ENCODE results near the gene AKR1C3. TPM values are rescaled to one million over a fixed set of nuclear protein-coding genes. Genes with fewer than 3 reads are reported as not detected.
"Not testable (repeated sequence)": the region's sequence is repeated elsewhere in the genome, so short reads cannot be mapped to it uniquely, and the experiment has no call there.

The AKR1C3 gene
- 3.0 and 7.7 TPM in 2 replicates for total RNA-seq
- polyA plus RNA-seq: 6.8 and 8.6 TPM in 2 replicates

DNA sequence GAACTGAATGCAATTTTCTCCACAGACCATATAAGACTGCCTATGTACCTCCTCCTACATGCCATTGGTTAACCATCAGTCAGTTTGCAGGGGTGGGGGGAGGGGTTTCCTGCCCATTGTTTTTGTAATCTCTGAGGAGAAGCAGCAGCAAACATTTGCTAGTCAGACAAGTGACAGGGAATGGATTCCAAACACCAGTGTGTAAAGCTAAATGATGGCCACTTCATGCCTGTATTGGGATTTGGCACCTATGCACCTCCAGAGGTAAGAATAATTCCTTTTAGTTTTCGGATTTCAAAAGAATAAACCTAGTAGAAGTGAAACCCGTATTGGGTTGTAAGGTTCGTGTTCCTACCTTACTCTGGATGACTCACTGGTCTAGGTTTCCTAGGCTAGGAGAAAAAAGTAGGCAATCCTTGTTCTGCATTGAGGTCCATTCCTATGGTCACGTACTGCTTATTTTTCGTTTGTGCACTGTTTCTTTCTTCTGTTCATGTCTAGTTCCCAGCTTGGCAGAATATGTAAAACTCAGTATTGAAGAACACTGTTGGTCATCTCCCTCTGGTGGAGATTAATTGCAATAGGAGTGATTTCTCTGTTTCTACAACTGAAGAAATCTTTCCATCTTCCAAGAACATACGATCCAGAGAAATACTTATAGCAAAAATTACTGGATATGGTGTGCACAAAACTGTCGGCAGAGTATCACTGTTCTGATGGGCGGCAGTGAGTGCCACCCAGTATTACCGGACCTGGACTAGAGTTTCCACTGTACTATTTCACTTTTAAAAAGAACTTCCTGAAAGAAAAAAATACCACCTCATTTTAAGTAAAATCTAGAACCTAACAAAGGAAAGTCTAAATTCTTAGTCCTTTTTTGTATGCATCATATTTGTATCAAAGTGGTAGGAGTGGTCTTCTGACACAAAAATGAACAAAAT, at the start of gene AKR1C3:
AKR1C3 (plus strand) TSS at position 150 of the 941 bp plus-strand sequence; CDS start at position 181, 31 bp downstream.
- Histone ChIP-seq H3K4me1 (ENCODE audit: low read depth) (no peaks in the 10 kb centered on the region), H3K4me3 (no peak within 1 kb of the TSS), H3K27ac (no peak within 1 kb of the TSS), H3K9me3 (ENCODE audit: low read depth) (no peaks in the 10 kb centered on the region), H3K27me3 (no peaks in the 10 kb centered on the region), H3K36me3 (no peaks in the 10 kb centered on the region)
- DNase-seq (ENCODE audit: low read depth in 1 of 2, low spot score in 1 of 2): peak; percentile 53 to 88
- peak; percentile 66 for TF ChIP-seq CTCF (IDR thresholded peaks at IDR 0.05; ENCODE audit: low read depth, low read length)

- H3K4me1 ChIP-seq (ENCODE audit: low read depth): no peaks in the 10 kb centered on the region
- H3K36me3 ChIP-seq: no peaks in the 10 kb centered on the region
- H3K27ac ChIP-seq: no peak overlapping the region
- no peaks in the 10 kb centered on the region for H3K9me3 ChIP-seq (ENCODE audit: low read depth)
- H3K4me3 ChIP-seq: no peak overlapping the region
- no peaks in the 10 kb centered on the region for H3K27me3 ChIP-seq
- DNase-seq (ENCODE audit: low read depth in 1 of 2, low spot score in 1 of 2): no peak
- TF ChIP-seq CTCF (IDR thresholded peaks at IDR 0.05; ENCODE audit: low read depth, low read length): no peak
These were observed 49.1 kb upstream of the AKR1C3 start for GRCh38 chr10:5045095-5045494.

DNA sequence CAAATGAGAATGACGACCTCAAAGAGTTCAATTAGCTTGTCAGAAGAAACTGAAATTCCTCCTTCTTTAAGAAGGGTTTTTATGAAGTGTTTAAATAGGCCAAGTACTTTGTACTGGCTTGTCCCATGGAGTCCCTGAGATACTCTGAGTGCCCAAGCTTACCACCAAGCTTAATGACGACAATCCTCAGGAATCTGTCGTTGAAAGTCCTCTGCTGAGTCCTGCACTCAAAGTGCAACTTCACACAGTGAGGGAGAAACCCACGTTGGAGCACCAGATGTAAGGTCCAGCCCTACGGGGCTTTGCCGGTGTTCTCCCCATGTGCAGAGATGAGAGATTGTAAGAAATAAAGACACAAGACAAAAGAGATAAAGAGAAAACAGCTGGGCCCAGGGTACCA, 47.8 kb upstream of the AKR1C3 start:
- Histone ChIP-seq H3K36me3 (no peaks in the 10 kb centered on the region), H3K4me3 (no peak overlapping the region), H3K9me3 (ENCODE audit: low read depth) (no peaks in the 10 kb centered on the region), H3K27ac (no peak overlapping the region), H3K27me3 (no peaks in the 10 kb centered on the region), H3K4me1 (ENCODE audit: low read depth) (no peaks in the 10 kb centered on the region)
- DNase-seq (ENCODE audit: low read depth in 1 of 2, low spot score in 1 of 2): no peak
- TF ChIP-seq CTCF (IDR thresholded peaks at IDR 0.05; ENCODE audit: low read depth, low read length): no peak

DNA sequence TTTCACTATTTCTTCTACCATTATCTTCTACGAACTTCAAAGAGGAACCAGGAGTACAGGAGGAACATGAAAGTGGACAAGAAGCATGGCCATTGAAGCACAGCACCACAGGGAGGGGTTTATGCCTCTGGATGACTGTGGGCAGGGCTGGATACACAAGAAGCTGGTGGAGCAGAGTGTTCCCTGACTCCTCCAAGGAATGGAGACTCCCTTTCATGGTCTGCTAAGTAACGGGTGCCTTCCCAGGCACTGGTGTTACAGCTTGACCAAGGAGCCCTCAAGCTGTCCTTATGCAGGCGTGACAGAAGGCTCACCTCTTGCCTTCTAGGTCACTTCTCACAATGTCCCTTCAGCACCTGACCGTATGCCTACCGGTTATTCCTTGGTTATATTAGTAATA, 47.2 kb upstream of the AKR1C3 start:
- not testable (repeated sequence) for DNase-seq (ENCODE audit: low read depth in 1 of 2, low spot score in 1 of 2); H3K4me1 ChIP-seq (ENCODE audit: low read depth); H3K27me3 ChIP-seq; H3K4me3 ChIP-seq; H3K9me3 ChIP-seq (ENCODE audit: low read depth); H3K36me3 ChIP-seq; H3K27ac ChIP-seq

- no peak for TF ChIP-seq CTCF (IDR thresholded peaks at IDR 0.05; ENCODE audit: low read depth, low read length)
- Histone ChIP-seq H3K36me3 (no peaks in the 10 kb centered on the region), H3K4me3 (no peak overlapping the region)
These were observed 46.1 kb upstream of the AKR1C3 start for GRCh38 chr10:5047912-5048628.

GRCh38 chr10:5052951-5053500, 41.2 kb upstream of the AKR1C3 start:
- H3K9me3 ChIP-seq (ENCODE audit: low read depth); DNase-seq (ENCODE audit: low read depth in 1 of 2, low spot score in 1 of 2); H3K36me3 ChIP-seq; H3K4me1 ChIP-seq (ENCODE audit: low read depth); H3K4me3 ChIP-seq; H3K27me3 ChIP-seq; H3K27ac ChIP-seq: not testable (repeated sequence)

More at GRCh38 chr10:5047912-5048628, 46.1 kb upstream of the AKR1C3 start:
- no peaks in the 10 kb centered on the region for H3K4me1 ChIP-seq (ENCODE audit: low read depth)
- no peaks in the 10 kb centered on the region for H3K9me3 ChIP-seq (ENCODE audit: low read depth)
- H3K27me3 ChIP-seq: no peaks in the 10 kb centered on the region
- H3K27ac ChIP-seq: no peak overlapping the region
- DNase-seq (ENCODE audit: low read depth in 1 of 2, low spot score in 1 of 2): peak in 1 of 2 donors; percentile 17

- H3K27ac ChIP-seq, H3K36me3 ChIP-seq, H3K4me3 ChIP-seq: not testable (repeated sequence)
These were observed 39.4 kb upstream of the AKR1C3 start for GRCh38 chr10:5054831-5055230.

GRCh38 chr10:5059267-5059666, 34.9 kb upstream of the AKR1C3 start:
- H3K36me3 ChIP-seq; H3K4me1 ChIP-seq (ENCODE audit: low read depth); DNase-seq (ENCODE audit: low read depth in 1 of 2, low spot score in 1 of 2); H3K27me3 ChIP-seq; H3K27ac ChIP-seq; H3K9me3 ChIP-seq (ENCODE audit: low read depth); H3K4me3 ChIP-seq: not testable (repeated sequence)

More at GRCh38 chr10:5054831-5055230, 39.4 kb upstream of the AKR1C3 start:
- H3K4me1 ChIP-seq (ENCODE audit: low read depth); H3K9me3 ChIP-seq (ENCODE audit: low read depth); DNase-seq (ENCODE audit: low read depth in 1 of 2, low spot score in 1 of 2); H3K27me3 ChIP-seq: not testable (repeated sequence)

DNA sequence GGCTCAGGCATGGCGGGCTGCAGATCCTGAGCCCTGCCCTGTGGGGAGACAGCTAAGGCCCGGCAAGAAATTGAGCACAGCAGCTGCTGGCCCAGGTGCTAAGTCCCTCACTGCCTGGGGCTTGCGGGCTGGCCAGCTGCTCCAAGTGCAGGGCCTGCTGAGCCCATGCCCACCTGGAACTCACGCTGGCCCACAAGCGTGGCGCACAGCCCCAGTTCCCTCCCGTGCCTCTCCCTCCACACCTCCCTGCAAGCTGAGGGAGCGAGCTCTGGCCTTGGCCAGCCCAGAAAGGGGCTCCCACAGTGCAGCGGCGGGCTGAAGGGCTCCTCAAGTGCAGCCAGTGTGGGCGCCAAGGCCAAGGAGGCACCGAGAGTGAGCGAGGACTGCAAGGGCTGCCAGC, 33.4 kb upstream of the AKR1C3 start:
- not testable (repeated sequence) for H3K36me3 ChIP-seq; H3K4me3 ChIP-seq; H3K27me3 ChIP-seq; H3K9me3 ChIP-seq (ENCODE audit: low read depth); H3K27ac ChIP-seq; H3K4me1 ChIP-seq (ENCODE audit: low read depth); DNase-seq (ENCODE audit: low read depth in 1 of 2, low spot score in 1 of 2)
